IMR-90 (cell line): ENCODE measurements around the gene ZNF217. TPM values are rescaled to one million over a fixed set of nuclear protein-coding genes. Genes with fewer than 3 reads are reported as not detected.
"Not testable (repeated sequence)": the region's sequence is repeated elsewhere in the genome, so short reads cannot be mapped to it uniquely, and the experiment has no call there.

ENCODE experiments used
- ATAC-seq: fragments of 200-7000 bp; cut with Tn5 transposase; 2 replicates; pipeline ENCODE4 v1.9.1; 2020; ENCODE audit warnings: low read depth, mild to moderate bottlenecking, moderate library complexity
- BruUV-seq: library from RNA; stranded (reverse); fragments of 400-500 nt; replicated peaks from 2 replicates; lab custom pipeline; 2021; lab: Mats Ljungman, UMichigan
- CTCF ChIA-PET: fragments of 300-600 bp; formaldehyde crosslinking; extraction: SDS; loops from one replicate; lab custom pipeline; 2021; ENCODE audit warnings: antibody characterized with exemption; lab: Yijun Ruan, JAX
- POLR2A ChIA-PET: fragments of 300-600 bp; sonication (Branson Sonifier 250); formaldehyde crosslinking; loops from one replicate; lab custom pipeline; 2022; ENCODE audit warnings: antibody characterized with exemption; ENCODE audit not compliant: unreplicated experiment; lab: Charles Lee
- DNase-seq: peaks from one replicate; pipeline ENCODE4 v3.0.0; 2013
- H2AFZ ChIP-seq: replicated peaks from 2 replicates; pipeline ENCODE3; 2013; ENCODE audit warnings: low read length, mild to moderate bottlenecking; ENCODE audit not compliant: poor library complexity
- H2AK5ac ChIP-seq: 2 replicates; pipeline ENCODE4 v1.6.1; 2013; ENCODE audit warnings: low read depth, low read length, inconsistent platforms
- H2AK9ac ChIP-seq: replicated peaks from 2 replicates; pipeline ENCODE3; 2013; ENCODE audit warnings: mild to moderate bottlenecking, low read depth, low read length, moderate library complexity; ENCODE audit not compliant: poor library complexity
- H2BK120ac ChIP-seq: 2 replicates; pipeline ENCODE4 v1.6.1; 2013; ENCODE audit warnings: low read depth, low read length, inconsistent platforms
- H2BK15ac ChIP-seq: 3 replicates; pipeline ENCODE4 v1.6.1; 2013; ENCODE audit warnings: low read depth, low read length, inconsistent platforms
- H2BK20ac ChIP-seq: 2 replicates; pipeline ENCODE4 v1.6.1; 2013; ENCODE audit warnings: low read depth, mild to moderate bottlenecking, inconsistent platforms, low read length, moderate library complexity
- H2BK5ac ChIP-seq: 2 replicates; pipeline ENCODE4 v1.6.1; 2013; ENCODE audit warnings: mild to moderate bottlenecking, low read depth, low read length, inconsistent platforms; ENCODE audit not compliant: poor library complexity, severe bottlenecking
- H3K14ac ChIP-seq: replicated peaks from 2 replicates; pipeline ENCODE4 v1.6.1; 2013; ENCODE audit warnings: low read depth, low read length, inconsistent platforms
- H3K18ac ChIP-seq: 2 replicates; pipeline ENCODE4 v1.6.1; 2013; ENCODE audit warnings: low read depth, low read length, control low read depth
- H3K23ac ChIP-seq: 2 replicates; pipeline ENCODE4 v1.6.1; 2013; ENCODE audit warnings: low read depth, low read length, inconsistent platforms
- H3K27ac ChIP-seq: 2 replicates; pipeline ENCODE4 v1.5.1; 2013; ENCODE audit warnings: mild to moderate bottlenecking, control low read depth, low read length; ENCODE audit not compliant: insufficient read depth
- H3K27me3 ChIP-seq: 2 replicates; pipeline ENCODE4 v1.6.1; 2013; ENCODE audit warnings: low read length; ENCODE audit not compliant: control insufficient read depth, insufficient read depth
- H3K36me3 ChIP-seq: 2 replicates; pipeline ENCODE4 v1.6.1; 2013; ENCODE audit warnings: low read length, mixed read lengths; ENCODE audit not compliant: control insufficient read depth, insufficient read depth
- H3K4ac ChIP-seq: 2 replicates; pipeline ENCODE4 v1.6.1; 2013; ENCODE audit warnings: low read depth, low read length, inconsistent platforms
- H3K4me1 ChIP-seq: 2 replicates; pipeline ENCODE4 v1.6.1; 2013; ENCODE audit warnings: low read length, mixed read lengths; ENCODE audit not compliant: control insufficient read depth, insufficient read depth
- H3K4me2 ChIP-seq: 2 replicates; pipeline ENCODE4 v1.6.1; 2013; ENCODE audit warnings: low read depth, mild to moderate bottlenecking, control low read depth, low read length, moderate library complexity
- H3K4me3 ChIP-seq: 2 replicates; pipeline ENCODE4 v1.5.1; 2013; ENCODE audit warnings: low read depth, mild to moderate bottlenecking, control low read depth, low read length, moderate library complexity; ENCODE audit not compliant: insufficient read depth
- H3K56ac ChIP-seq: 2 replicates; pipeline ENCODE4 v1.6.1; 2013; ENCODE audit warnings: low read length, inconsistent platforms; ENCODE audit not compliant: insufficient read depth; ENCODE audit errors: extremely low read depth
- H3K79me1 ChIP-seq, 2 experiments: 2 replicates each; pipeline ENCODE4 v1.6.1; 2013; ENCODE audit warnings: low read length in 2 of 2, inconsistent platforms in 1 of 2, low read depth in 1 of 2
- H3K9ac ChIP-seq: 2 replicates; pipeline ENCODE4 v1.6.1; 2013; ENCODE audit warnings: low read depth, low read length, control low read depth
- H3K9me1 ChIP-seq: 2 replicates; pipeline ENCODE4 v1.6.1; 2013; ENCODE audit warnings: low read length, inconsistent platforms; ENCODE audit not compliant: insufficient read depth
- H3K9me3 ChIP-seq: 2 replicates; pipeline ENCODE4 v1.6.1; 2013; ENCODE audit warnings: low read length; ENCODE audit not compliant: control insufficient read depth, insufficient read depth
- H4K20me1 ChIP-seq: 2 replicates; pipeline ENCODE4 v1.6.1; 2013; ENCODE audit warnings: low read length, inconsistent platforms; ENCODE audit not compliant: insufficient read depth
- H4K5ac ChIP-seq: 2 replicates; pipeline ENCODE4 v1.6.1; 2013; ENCODE audit warnings: mild to moderate bottlenecking, low read depth, low read length, control low read depth
- H4K8ac ChIP-seq, 2 experiments: 2 replicates each; pipeline ENCODE4 v1.6.1; 2013; ENCODE audit warnings: low read depth in 2 of 2, low read length in 2 of 2, control low read depth in 1 of 2, inconsistent platforms in 1 of 2
- H4K91ac ChIP-seq: 2 replicates; pipeline ENCODE4 v1.6.1; 2013; ENCODE audit warnings: low read depth, low read length, inconsistent platforms; ENCODE audit not compliant: insufficient read depth
- CTCF ChIP-seq: conservative IDR thresholded peaks from 2 replicates; pipeline ENCODE4 v1.5.1; 2012; ENCODE audit warnings: mild to moderate bottlenecking, low read depth, low read length, improper control_type of control experiment
- FOS ChIP-seq: fragments of 150-350 bp; IDR thresholded peaks from 2 replicates; pipeline ENCODE4 v1.6.1; 2016; ENCODE audit warnings: low read depth, low read length
- MAZ ChIP-seq: IDR thresholded peaks from 2 replicates; pipeline ENCODE4 v1.6.1; 2012; ENCODE audit warnings: low read depth, mild to moderate bottlenecking, low read length, improper control_type of control experiment, moderate library complexity, borderline replicate concordance
- POLR2A ChIP-seq: IDR thresholded peaks from 2 replicates; pipeline ENCODE4 v1.6.1; 2012; ENCODE audit warnings: mild to moderate bottlenecking, low read depth, low read length
- RFX5 ChIP-seq: IDR thresholded peaks from 2 replicates; pipeline ENCODE4 v1.8.0; 2012; ENCODE audit warnings: low read depth, mild to moderate bottlenecking, low read length, moderate library complexity
- SMC3 ChIP-seq: fragments of 150-350 bp; IDR thresholded peaks from 2 replicates; pipeline ENCODE4 v1.6.1; 2016; ENCODE audit warnings: low read depth, mild to moderate bottlenecking, antibody characterized with exemption, low read length, moderate library complexity
- WGBS, 2 experiments: methylation state at CpG; one replicate each; pipeline versions ENCODE4 v1.1.5 to v1.1.7; 2013; ENCODE audit warnings: missing lambda C conversion rate in 2 of 2; ENCODE audit not compliant: insufficient read length in 1 of 2; ENCODE audit errors: extremely low coverage in 2 of 2; 5-methylcytosine and 5-hydroxymethylcytosine counted together
- dilution Hi-C: fragments of 300-500 bp; cut with HindIII; formaldehyde crosslinking; loops from one replicate; pipeline ENCODE4 v1.14.3; 2018; ENCODE audit warnings: low sequenced_read_pairs; ENCODE audit not compliant: unreplicated experiment
- in situ Hi-C: fragments of 300-500 bp; cut with MboI; formaldehyde crosslinking; loops from 3 replicates; pipeline ENCODE4 v1.14.3; 2019; ENCODE audit warnings: low sequenced_read_pairs, inconsistent platforms, mixed read lengths
- intact Hi-C: fragments of 100-400 bp; cut with micrococcal nuclease; formaldehyde crosslinking; loops from 2 replicates; pipeline ENCODE4 v1.10.0; 2022
- polyA plus RNA-seq, 3 experiments: library from polyadenylated mRNA; depleted of rRNA; stranded (reverse); fragments of >200 nt; gene quantifications; 2 replicates each; pipeline ENCODE4 v1.2.3, GENCODE V29; 2012; ENCODE audit warnings: low replicate concordance in 1 of 3
- total RNA-seq: library from RNA; depleted of rRNA; stranded (reverse); fragments of >200 nt; gene quantifications from 2 replicates; pipeline ENCODE4 v1.2.3, GENCODE V29; 2012

Gene ZNF217
- total and polyA plus RNA-seq, 2 of the 4 experiments (the other 2 are of a cell fraction), result 9.1 to 27.8 TPM

- intact Hi-C loops, result no loop called here
- Histone ChIP-seq H2BK5ac (no peak overlapping the region), H3K23ac (no peak overlapping the region), H4K20me1 (no peaks in the 10 kb centered on the region), H4K91ac (no peak overlapping the region), H2AK9ac (no peak overlapping the region), H3K9me1 (no peaks in the 10 kb centered on the region), H3K4me1 (peaks cover 3% of the 10 kb centered on the region), H3K4me3 (no peak overlapping the region), H3K79me1 (no peaks in the 10 kb centered on the region), H2AK5ac (no peak overlapping the region; the same call in 1 of the 2 replicates), H2BK20ac (no peak overlapping the region), H2BK15ac (no peak overlapping the region; the same call in 2 of the 3 replicates), H4K5ac (no peak overlapping the region), H4K8ac (no peak overlapping the region), H3K4ac (no peak overlapping the region), H3K56ac (no peak overlapping the region), H3K27me3 (no peaks in the 10 kb centered on the region), H3K36me3 (no peaks in the 10 kb centered on the region), H3K4me2 (no peak overlapping the region), H3K27ac (no peak overlapping the region), H3K14ac (no peak overlapping the region), H2BK120ac (no peak overlapping the region), H2AFZ (no peak overlapping the region), H3K18ac (no peak overlapping the region), H3K9ac (no peak overlapping the region), H3K9me3 (no peaks in the 10 kb centered on the region)
- ChIA-PET POLR2A (no interaction called here), CTCF (no interaction called here)
- in situ Hi-C loops, result no loop called here
- TF ChIP-seq RFX5, result no peak
- no peak for TF ChIP-seq CTCF
- TF ChIP-seq FOS, result no peak
- TF ChIP-seq SMC3, result no peak
- TF ChIP-seq MAZ, result no peak
- no peak for TF ChIP-seq POLR2A
- ATAC-seq (no peak), DNase-seq (no peak)
- dilution Hi-C loops, result no loop called here
- BruUV-seq, result no TSS peak
- WGBS, 2 experiments, result 94% methylated on average over 5 of the region's 6 CpGs; no CpG with 5 or more reads in 1 of the 2 experiments
Observed at GRCh38 chr20:53628076-53628475, 34.4 kb upstream of the ZNF217 start.

- H3K4me2 ChIP-seq, H3K4me3 ChIP-seq, H4K20me1 ChIP-seq, H3K14ac ChIP-seq, BruUV-seq, H2BK15ac ChIP-seq, H3K23ac ChIP-seq, intact Hi-C loops, H4K91ac ChIP-seq, H3K36me3 ChIP-seq, in situ Hi-C loops, H2AFZ ChIP-seq, H3K27me3 ChIP-seq, H4K5ac ChIP-seq, dilution Hi-C loops, H3K56ac ChIP-seq, H3K18ac ChIP-seq, H3K4ac ChIP-seq, H2BK20ac ChIP-seq, H2BK5ac ChIP-seq, H2AK5ac ChIP-seq, H3K79me1 ChIP-seq, H4K8ac ChIP-seq, CTCF ChIA-PET, H3K9ac ChIP-seq, DNase-seq, POLR2A ChIA-PET, H2AK9ac ChIP-seq, ATAC-seq, H3K9me1 ChIP-seq, H3K9me3 ChIP-seq, H2BK120ac ChIP-seq, H3K27ac ChIP-seq: not testable (repeated sequence)
- peaks cover 10% of the 10 kb centered on the region for H3K4me1 ChIP-seq
- no CpG with 5 or more reads among the region's 10 CpGs for WGBS, 2 experiments
Observed at GRCh38 chr20:53627001-53627400, 33.4 kb upstream of the ZNF217 start.
